GM18858 (cell line): ENCODE measurements around the gene DIDO1.
"Not testable (repeated sequence)": the region's sequence is repeated elsewhere in the genome, so short reads cannot be mapped to it uniquely, and the experiment has no call there.

Experiments used
- ATAC-seq: cut with Tn5 transposase; IDR thresholded peaks from one replicate; pipeline ENCODE4 v1.9.1; 2021; ENCODE audit not compliant: unreplicated experiment

The DIDO1 gene

GRCh38 chr20:62962891-62963613 lies 36.7 kb upstream of the DIDO1 start:
- no peak for ATAC-seq

- no peak for ATAC-seq
Measured at GRCh38 chr20:62962221-62962879, 36.0 kb upstream of the DIDO1 start.

- ATAC-seq, result no peak
Measured at GRCh38 chr20:62961799-62962198, 35.5 kb upstream of the DIDO1 start.

GRCh38 chr20:62961310-62961783 lies 35.0 kb upstream of the DIDO1 start:
- ATAC-seq, result no peak

DNA sequence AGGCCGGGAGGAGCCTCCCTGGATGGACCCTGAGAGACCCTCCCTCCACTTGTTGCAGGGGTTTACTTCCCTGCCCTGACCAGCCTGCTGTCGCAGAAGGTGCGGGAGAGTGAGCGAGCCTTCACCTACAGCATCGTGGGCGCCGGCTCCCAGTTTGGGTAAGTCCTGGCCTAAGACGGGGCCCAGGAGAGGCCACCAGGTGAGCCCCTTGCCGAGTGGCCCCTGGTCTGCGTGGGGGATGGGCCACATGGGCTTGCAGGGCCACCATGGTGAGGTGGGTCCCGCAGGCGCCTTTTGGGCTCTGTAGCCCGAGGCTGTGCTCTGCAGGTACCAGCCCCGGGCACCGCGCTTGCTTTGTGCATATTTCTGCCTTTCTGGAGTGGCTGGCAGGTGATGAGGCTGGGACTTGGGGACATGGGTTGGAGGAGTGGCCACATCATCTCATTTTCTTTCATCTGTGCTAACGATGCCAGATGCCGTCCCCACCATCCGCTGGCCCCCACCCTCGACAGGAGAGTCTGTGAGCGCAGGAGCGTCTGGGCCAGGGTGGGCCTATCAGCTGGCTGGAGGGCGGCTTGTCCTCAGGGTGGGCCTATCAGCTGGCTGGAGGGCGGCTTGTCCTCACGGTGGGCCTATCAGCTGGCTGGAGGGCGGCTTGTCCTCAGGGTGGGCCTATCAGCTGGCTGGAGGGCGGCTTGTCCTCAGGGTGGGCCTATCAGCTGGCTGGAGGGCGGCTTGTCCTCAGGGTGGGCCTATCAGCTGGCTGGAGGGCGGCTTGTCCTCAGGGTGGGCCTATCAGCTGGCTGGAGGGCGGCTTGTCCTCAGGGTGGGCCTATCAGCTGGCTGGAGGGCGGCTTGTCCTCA lies 34.4 kb upstream of the DIDO1 start:
- ATAC-seq, result not testable (repeated sequence)

GRCh38 chr20:62959998-62960436 lies 33.7 kb upstream of the DIDO1 start:
- no peak for ATAC-seq

GRCh38 chr20:62959101-62959971 lies 33.0 kb upstream of the DIDO1 start:
- no peak for ATAC-seq

GRCh38 chr20:62958388-62959100 lies 32.2 kb upstream of the DIDO1 start:
- no peak for ATAC-seq

DNA sequence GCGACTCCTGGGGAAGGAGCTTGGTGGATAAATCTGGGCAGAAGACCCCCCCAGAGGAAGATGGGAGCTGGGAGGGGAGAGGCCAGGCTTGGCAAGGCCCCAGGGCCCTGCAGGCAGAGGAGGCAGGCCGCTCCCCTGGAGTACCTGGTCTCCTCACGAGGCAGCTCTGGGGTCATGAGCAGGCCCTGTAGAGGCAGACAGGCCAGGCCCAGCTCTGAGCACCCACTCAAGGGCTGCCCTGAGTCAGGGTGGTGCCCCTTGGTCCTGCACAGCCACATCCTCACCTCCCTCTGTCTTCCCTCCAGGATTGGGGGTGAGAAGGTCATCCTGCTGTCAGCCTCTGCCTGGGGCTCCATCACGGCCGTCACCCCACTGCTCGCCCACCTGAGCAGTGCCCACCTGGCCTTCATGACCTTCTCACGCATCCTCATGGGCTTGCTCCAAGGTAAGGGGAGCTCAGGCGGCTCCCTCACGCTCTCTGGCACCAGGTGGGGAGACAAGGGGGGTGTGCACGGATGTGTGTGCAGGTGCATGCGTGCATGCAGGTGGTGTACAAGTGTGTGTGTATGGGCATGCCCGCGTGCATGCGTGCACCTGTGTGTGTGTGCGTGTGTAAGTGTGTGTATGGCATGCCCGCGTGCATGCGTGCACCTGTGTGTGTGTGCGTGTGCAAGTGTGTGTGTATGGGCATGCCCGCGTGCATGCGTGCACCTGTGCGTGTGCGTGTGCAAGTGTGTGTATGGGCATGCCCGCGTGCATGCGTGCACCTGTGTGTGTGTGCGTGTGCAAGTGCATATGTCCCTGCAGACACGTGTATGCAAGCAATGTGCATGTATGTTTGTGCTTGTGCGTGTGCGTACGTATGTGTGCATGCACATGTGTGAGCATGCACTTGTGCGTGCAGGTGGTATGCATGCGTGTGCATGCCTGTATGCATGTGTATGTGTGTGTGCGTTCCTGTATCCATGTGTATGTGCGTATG lies 31.1 kb upstream of the DIDO1 start:
- ATAC-seq, result no peak

GRCh38 chr20:62956387-62957135 lies 30.3 kb upstream of the DIDO1 start:
- no peak for ATAC-seq

- no peak for ATAC-seq
Measured at GRCh38 chr20:62955519-62956386, 29.4 kb upstream of the DIDO1 start.

- ATAC-seq, result peak; percentile 42
Measured at GRCh38 chr20:62953839-62954703, 27.8 kb upstream of the DIDO1 start.

GRCh38 chr20:62952968-62953838 lies 26.9 kb upstream of the DIDO1 start:
- no peak for ATAC-seq

- no peak for ATAC-seq
Measured at GRCh38 chr20:62952373-62952967, 26.2 kb upstream of the DIDO1 start, which contains the start of gene SLC17A9. Gene SLC17A9 (plus strand): TSS chr20:62952709. CDS start chr20:62952831, 122 bp downstream.
